Measurements from ENCODE around the gene OR14K1. TPM values are rescaled to one million over a fixed set of nuclear protein-coding genes. Genes with fewer than 3 reads are reported as not detected.
"Not testable (repeated sequence)": the region's sequence is repeated elsewhere in the genome, so short reads cannot be mapped to it uniquely, and the experiment has no call there.

OR14K1 gene
- total RNA-seq, 1 donor from 2014 or later, result not detected

DNA sequence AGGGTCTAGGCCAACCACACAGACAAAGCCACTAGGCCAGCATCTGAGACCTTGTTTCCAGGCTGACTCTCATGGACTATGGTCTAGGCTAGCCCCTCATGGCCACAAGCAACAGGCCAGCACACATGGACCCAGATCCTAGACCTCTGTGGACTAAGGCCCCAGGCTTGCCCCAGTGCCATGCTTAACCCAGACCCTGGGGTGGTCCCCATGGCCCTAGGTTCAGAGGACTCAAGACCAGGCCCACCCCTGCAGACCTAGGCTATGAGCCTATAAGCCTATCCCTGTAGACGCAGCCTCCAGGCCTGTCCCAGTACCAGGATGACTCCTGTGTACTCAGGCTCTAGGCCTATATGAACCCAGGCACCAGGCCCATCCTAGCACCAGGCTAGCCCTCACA is 11.5 kb downstream of the OR14K1 start:
- intact Hi-C loops (cut with DNase I), result no loop called here
- no peak overlapping the region for H3K4me3 ChIP-seq
- H3K36me3 ChIP-seq, result no peaks in the 10 kb centered on the region
- no peak overlapping the region for H3K27ac ChIP-seq
- TF ChIP-seq, protein P1, sequence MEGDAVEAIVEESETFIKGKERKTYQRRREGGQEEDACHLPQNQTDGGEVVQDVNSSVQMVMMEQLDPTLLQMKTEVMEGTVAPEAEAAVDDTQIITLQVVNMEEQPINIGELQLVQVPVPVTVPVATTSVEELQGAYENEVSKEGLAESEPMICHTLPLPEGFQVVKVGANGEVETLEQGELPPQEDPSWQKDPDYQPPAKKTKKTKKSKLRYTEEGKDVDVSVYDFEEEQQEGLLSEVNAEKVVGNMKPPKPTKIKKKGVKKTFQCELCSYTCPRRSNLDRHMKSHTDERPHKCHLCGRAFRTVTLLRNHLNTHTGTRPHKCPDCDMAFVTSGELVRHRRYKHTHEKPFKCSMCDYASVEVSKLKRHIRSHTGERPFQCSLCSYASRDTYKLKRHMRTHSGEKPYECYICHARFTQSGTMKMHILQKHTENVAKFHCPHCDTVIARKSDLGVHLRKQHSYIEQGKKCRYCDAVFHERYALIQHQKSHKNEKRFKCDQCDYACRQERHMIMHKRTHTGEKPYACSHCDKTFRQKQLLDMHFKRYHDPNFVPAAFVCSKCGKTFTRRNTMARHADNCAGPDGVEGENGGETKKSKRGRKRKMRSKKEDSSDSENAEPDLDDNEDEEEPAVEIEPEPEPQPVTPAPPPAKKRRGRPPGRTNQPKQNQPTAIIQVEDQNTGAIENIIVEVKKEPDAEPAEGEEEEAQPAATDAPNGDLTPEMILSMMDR (IDR thresholded peaks at IDR 0.05), result no peak
- H3K4me1 ChIP-seq, result no peaks in the 10 kb centered on the region
- DNase-seq (ENCODE audit: low spot score in 2 of 2), result no peak
- no peaks in the 10 kb centered on the region for H3K9me3 ChIP-seq
- H3K27me3 ChIP-seq, result no peaks in the 10 kb centered on the region

DNA sequence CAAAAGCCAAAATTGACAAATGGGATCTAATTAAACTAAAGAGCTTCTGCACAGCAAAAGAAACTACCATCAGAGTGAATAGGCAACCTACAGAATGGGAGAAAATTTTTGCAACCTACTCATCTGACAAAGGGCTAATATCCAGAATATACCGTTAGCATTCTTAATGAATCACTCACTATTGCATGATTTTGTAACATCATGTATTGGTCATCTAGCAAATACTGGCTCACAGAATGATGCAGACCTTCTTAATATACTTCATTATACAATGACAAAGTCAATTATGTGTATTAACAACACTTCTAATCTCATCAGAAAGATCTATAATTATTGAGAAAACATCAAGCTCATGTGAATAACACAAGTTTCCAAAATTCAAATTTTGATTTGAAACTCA is 15.9 kb downstream of the OR14K1 start:
- intact Hi-C loops (cut with DNase I); H3K4me3 ChIP-seq; H3K4me1 ChIP-seq: not testable (repeated sequence)

GRCh38 chr1:247760456-247760855 is 22.0 kb downstream of the OR14K1 start, which contains the start of gene OR1C1:
Gene OR1C1, minus strand, starts transcription at chr1:247760556. Its CDS starts 2,150 bp downstream, at chr1:247758406.
- intact Hi-C loops (cut with DNase I), result no loop called here
- no peak for DNase-seq (ENCODE audit: low spot score in 2 of 2)
- Histone ChIP-seq H3K27ac (no peak within 1 kb of the TSS), H3K36me3 (no peaks in the 10 kb centered on the region), H3K27me3 (no peaks in the 10 kb centered on the region), H3K9me3 (no peaks in the 10 kb centered on the region), H3K4me1 (no peaks in the 10 kb centered on the region), H3K4me3 (no peak within 1 kb of the TSS)
- TF ChIP-seq, protein P1 (IDR thresholded peaks at IDR 0.05), result no peak

More for the DNA sequence above, 15.9 kb downstream of the OR14K1 start:
- not testable (repeated sequence) for H3K27me3 ChIP-seq; H3K27ac ChIP-seq; H3K9me3 ChIP-seq; H3K36me3 ChIP-seq; DNase-seq (ENCODE audit: low spot score in 2 of 2)

- intact Hi-C loops (cut with DNase I), result no loop called here
- Histone ChIP-seq H3K4me3 (no peak overlapping the region), H3K27me3 (no peaks in the 10 kb centered on the region), H3K27ac (no peak overlapping the region), H3K9me3 (no peaks in the 10 kb centered on the region), H3K4me1 (no peaks in the 10 kb centered on the region), H3K36me3 (no peaks in the 10 kb centered on the region)
- DNase-seq (ENCODE audit: low spot score in 2 of 2), result no peak
- TF ChIP-seq, protein P1 (IDR thresholded peaks at IDR 0.05), result no peak
Observed at GRCh38 chr1:247769603-247770002, 31.2 kb downstream of the OR14K1 start.

Other genes starting within 250 kb of the OR14K1 start
- gene OR2C3, start 202.2 kb upstream of the OR14K1 start, total RNA-seq, result not detected
- not detected for gene GCSAML, start 189.5 kb upstream of the OR14K1 start, total RNA-seq
- not detected for gene OR2G2, start 150.3 kb upstream of the OR14K1 start, total RNA-seq
- not detected for gene OR2G3, start 133.0 kb upstream of the OR14K1 start, total RNA-seq
- not detected for gene OR13G1, start 58.9 kb upstream of the OR14K1 start, total RNA-seq
- not detected for gene OR6F1, start 22.0 kb upstream of the OR14K1 start, total RNA-seq
- gene OR14A2, start 9.5 kb downstream of the OR14K1 start, total RNA-seq, result not detected
- gene OR1C1, start 21.9 kb downstream of the OR14K1 start, total RNA-seq, result not detected
- not detected for gene OR14A16, start 85.5 kb downstream of the OR14K1 start, total RNA-seq
- not detected for gene OR11L1, start 103.3 kb downstream of the OR14K1 start, total RNA-seq
- gene TRIM58, start 118.6 kb downstream of the OR14K1 start, total RNA-seq, result 0.53 TPM
- gene OR2W3, start 157.0 kb downstream of the OR14K1 start, total RNA-seq, result not detected
- gene OR2T8, start 181.6 kb downstream of the OR14K1 start, total RNA-seq, result not detected
- gene OR2AJ1, start 186.3 kb downstream of the OR14K1 start, total RNA-seq, result not detected
- not detected for gene OR2L8, start 210.2 kb downstream of the OR14K1 start, total RNA-seq
- gene OR2AK2, start 226.6 kb downstream of the OR14K1 start, total RNA-seq, result not detected